Ramos (cell line): ENCODE results near the gene LSM2.

Experiments
- in situ Hi-C: fragments of 300-500 bp; cut with MboI; formaldehyde crosslinking; loops from one replicate; pipeline ENCODE4 v1.14.3; 2022; ENCODE audit warnings: low sequenced_read_pairs; ENCODE audit not compliant: unreplicated experiment

The LSM2 gene

DNA sequence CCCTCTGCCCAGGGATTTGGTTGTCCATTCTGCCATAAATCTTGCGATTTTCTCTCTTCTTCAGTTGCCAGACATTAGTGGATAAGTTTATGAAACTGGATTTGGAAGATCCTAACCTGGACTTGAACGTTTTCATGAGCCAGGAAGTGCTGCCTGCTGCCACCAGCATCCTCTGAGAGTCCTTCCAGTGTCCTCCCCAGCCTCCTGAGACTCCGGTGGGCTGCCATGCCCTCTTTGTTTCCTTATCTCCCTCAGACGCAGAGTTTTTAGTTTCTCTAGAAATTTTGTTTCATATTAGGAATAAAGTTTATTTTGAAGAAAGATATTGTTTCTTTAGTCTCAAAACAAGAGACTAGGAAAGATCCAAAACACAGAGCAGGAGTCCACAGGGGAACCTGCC is 44.4 kb downstream of the LSM2 start, which contains the start of gene SAPCD1:
Gene SAPCD1, plus strand, starts transcription at position 301 of the 400 bp plus-strand sequence. CDS start 399 bp downstream, outside the sequence.
- in situ Hi-C loops, result no loop called here

DNA sequence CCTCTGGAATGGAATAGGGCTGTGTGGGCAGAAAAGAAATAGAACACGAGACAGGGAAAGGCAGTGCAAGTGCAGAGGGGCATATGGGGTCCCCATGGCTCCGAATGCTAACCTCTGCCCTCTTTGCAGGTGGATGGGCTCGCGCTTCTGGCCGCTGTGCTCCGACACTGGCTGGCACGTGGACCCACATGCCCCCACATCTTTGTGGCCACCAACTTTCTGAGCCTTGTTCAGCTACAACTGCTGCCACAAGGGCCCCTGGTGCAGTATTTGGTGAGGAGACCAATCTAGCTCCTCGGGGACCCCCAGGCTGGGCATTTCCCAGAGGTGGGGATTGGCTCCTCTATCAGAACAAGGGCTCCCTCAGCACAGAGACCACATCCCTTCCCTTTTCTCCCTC is 45.4 kb downstream of the LSM2 start:
- in situ Hi-C loops, result no loop called here

- in situ Hi-C loops, result no loop called here
Measured at GRCh38 chr6:31760790-31761189, 46.0 kb downstream of the LSM2 start.

GRCh38 chr6:31758281-31758680 is 48.5 kb downstream of the LSM2 start:
- in situ Hi-C loops, result no loop called here

DNA sequence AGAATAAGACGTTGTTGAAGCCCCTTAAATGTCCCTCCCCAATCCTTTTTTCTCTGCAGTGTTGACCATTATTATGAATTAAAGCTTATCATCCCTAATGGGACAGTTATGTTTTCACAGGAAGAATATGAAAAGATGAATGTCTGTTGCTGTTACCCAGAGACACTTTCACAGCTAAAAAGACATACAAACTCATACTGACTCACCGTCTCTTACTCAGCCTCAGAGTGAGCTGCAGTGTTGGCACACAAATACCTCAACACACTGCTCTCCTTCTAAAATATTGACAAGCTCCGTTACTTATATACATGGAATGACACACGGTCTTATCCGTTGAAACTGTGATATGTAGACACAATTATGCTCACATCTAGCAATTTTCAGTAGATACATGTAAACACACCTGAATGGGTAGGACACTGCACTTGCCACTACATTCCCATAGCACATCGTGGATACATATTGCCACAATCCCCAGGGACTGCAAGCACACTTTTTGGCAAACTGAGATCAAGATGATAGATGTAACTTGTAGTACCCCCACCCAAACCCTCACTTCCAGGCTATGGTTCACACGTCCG is 53.9 kb downstream of the LSM2 start:
- in situ Hi-C loops, result no loop called here

- in situ Hi-C loops, result no loop called here
Measured at GRCh38 chr6:31750411-31751022, 56.2 kb downstream of the LSM2 start.

- in situ Hi-C loops, result no loop called here
Measured at GRCh38 chr6:31749301-31750036, 57.3 kb downstream of the LSM2 start.
